ENCODE results near the gene HPCAL1.

- TF ChIP-seq, protein P1, sequence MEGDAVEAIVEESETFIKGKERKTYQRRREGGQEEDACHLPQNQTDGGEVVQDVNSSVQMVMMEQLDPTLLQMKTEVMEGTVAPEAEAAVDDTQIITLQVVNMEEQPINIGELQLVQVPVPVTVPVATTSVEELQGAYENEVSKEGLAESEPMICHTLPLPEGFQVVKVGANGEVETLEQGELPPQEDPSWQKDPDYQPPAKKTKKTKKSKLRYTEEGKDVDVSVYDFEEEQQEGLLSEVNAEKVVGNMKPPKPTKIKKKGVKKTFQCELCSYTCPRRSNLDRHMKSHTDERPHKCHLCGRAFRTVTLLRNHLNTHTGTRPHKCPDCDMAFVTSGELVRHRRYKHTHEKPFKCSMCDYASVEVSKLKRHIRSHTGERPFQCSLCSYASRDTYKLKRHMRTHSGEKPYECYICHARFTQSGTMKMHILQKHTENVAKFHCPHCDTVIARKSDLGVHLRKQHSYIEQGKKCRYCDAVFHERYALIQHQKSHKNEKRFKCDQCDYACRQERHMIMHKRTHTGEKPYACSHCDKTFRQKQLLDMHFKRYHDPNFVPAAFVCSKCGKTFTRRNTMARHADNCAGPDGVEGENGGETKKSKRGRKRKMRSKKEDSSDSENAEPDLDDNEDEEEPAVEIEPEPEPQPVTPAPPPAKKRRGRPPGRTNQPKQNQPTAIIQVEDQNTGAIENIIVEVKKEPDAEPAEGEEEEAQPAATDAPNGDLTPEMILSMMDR (IDR thresholded peaks at IDR 0.05): no peak
- no peak for TF ChIP-seq POLR2A (IDR thresholded peaks at IDR 0.05)
Measured at GRCh38 chr2:10360850-10361588, 58.3 kb downstream of the HPCAL1 start.

Measured in adrenal gland (tissue), 5 donors.